IMR-90 (cell line): ENCODE results near the gene RASL11B. TPM values are rescaled to one million over a fixed set of nuclear protein-coding genes. Genes with fewer than 3 reads are reported as not detected.

Source experiments
- ATAC-seq: fragments of 200-7000 bp; cut with Tn5 transposase; 2 replicates; pipeline ENCODE4 v1.9.1; 2020; ENCODE audit warnings: low read depth, mild to moderate bottlenecking, moderate library complexity
- BruUV-seq: library from RNA; stranded (reverse); fragments of 400-500 nt; replicated peaks from 2 replicates; lab custom pipeline; 2021; lab: Mats Ljungman, UMichigan
- CTCF ChIA-PET: fragments of 300-600 bp; formaldehyde crosslinking; extraction: SDS; loops from one replicate; lab custom pipeline; 2021; ENCODE audit warnings: antibody characterized with exemption; lab: Yijun Ruan, JAX
- POLR2A ChIA-PET: fragments of 300-600 bp; sonication (Branson Sonifier 250); formaldehyde crosslinking; loops from one replicate; lab custom pipeline; 2022; ENCODE audit warnings: antibody characterized with exemption; ENCODE audit not compliant: unreplicated experiment; lab: Charles Lee
- DNase-seq: peaks from one replicate; pipeline ENCODE4 v3.0.0; 2013
- H2AFZ ChIP-seq: replicated peaks from 2 replicates; pipeline ENCODE3; 2013; ENCODE audit warnings: low read length, mild to moderate bottlenecking; ENCODE audit not compliant: poor library complexity
- H2AK5ac ChIP-seq: 2 replicates; pipeline ENCODE4 v1.6.1; 2013; ENCODE audit warnings: low read depth, low read length, inconsistent platforms
- H2AK9ac ChIP-seq: replicated peaks from 2 replicates; pipeline ENCODE3; 2013; ENCODE audit warnings: mild to moderate bottlenecking, low read depth, low read length, moderate library complexity; ENCODE audit not compliant: poor library complexity
- H2BK120ac ChIP-seq: 2 replicates; pipeline ENCODE4 v1.6.1; 2013; ENCODE audit warnings: low read depth, low read length, inconsistent platforms
- H2BK15ac ChIP-seq: 3 replicates; pipeline ENCODE4 v1.6.1; 2013; ENCODE audit warnings: low read depth, low read length, inconsistent platforms
- H2BK20ac ChIP-seq: 2 replicates; pipeline ENCODE4 v1.6.1; 2013; ENCODE audit warnings: low read depth, mild to moderate bottlenecking, inconsistent platforms, low read length, moderate library complexity
- H2BK5ac ChIP-seq: 2 replicates; pipeline ENCODE4 v1.6.1; 2013; ENCODE audit warnings: mild to moderate bottlenecking, low read depth, low read length, inconsistent platforms; ENCODE audit not compliant: poor library complexity, severe bottlenecking
- H3K14ac ChIP-seq: replicated peaks from 2 replicates; pipeline ENCODE4 v1.6.1; 2013; ENCODE audit warnings: low read depth, low read length, inconsistent platforms
- H3K18ac ChIP-seq: 2 replicates; pipeline ENCODE4 v1.6.1; 2013; ENCODE audit warnings: low read depth, low read length, control low read depth
- H3K23ac ChIP-seq: 2 replicates; pipeline ENCODE4 v1.6.1; 2013; ENCODE audit warnings: low read depth, low read length, inconsistent platforms
- H3K27ac ChIP-seq: 2 replicates; pipeline ENCODE4 v1.5.1; 2013; ENCODE audit warnings: mild to moderate bottlenecking, control low read depth, low read length; ENCODE audit not compliant: insufficient read depth
- H3K27me3 ChIP-seq: 2 replicates; pipeline ENCODE4 v1.6.1; 2013; ENCODE audit warnings: low read length; ENCODE audit not compliant: control insufficient read depth, insufficient read depth
- H3K36me3 ChIP-seq: 2 replicates; pipeline ENCODE4 v1.6.1; 2013; ENCODE audit warnings: low read length, mixed read lengths; ENCODE audit not compliant: control insufficient read depth, insufficient read depth
- H3K4ac ChIP-seq: 2 replicates; pipeline ENCODE4 v1.6.1; 2013; ENCODE audit warnings: low read depth, low read length, inconsistent platforms
- H3K4me1 ChIP-seq: 2 replicates; pipeline ENCODE4 v1.6.1; 2013; ENCODE audit warnings: low read length, mixed read lengths; ENCODE audit not compliant: control insufficient read depth, insufficient read depth
- H3K4me2 ChIP-seq: 2 replicates; pipeline ENCODE4 v1.6.1; 2013; ENCODE audit warnings: low read depth, mild to moderate bottlenecking, control low read depth, low read length, moderate library complexity
- H3K4me3 ChIP-seq: 2 replicates; pipeline ENCODE4 v1.5.1; 2013; ENCODE audit warnings: low read depth, mild to moderate bottlenecking, control low read depth, low read length, moderate library complexity; ENCODE audit not compliant: insufficient read depth
- H3K56ac ChIP-seq: 2 replicates; pipeline ENCODE4 v1.6.1; 2013; ENCODE audit warnings: low read length, inconsistent platforms; ENCODE audit not compliant: insufficient read depth; ENCODE audit errors: extremely low read depth
- H3K79me1 ChIP-seq, 2 experiments: 2 replicates each; pipeline ENCODE4 v1.6.1; 2013; ENCODE audit warnings: low read length in 2 of 2, inconsistent platforms in 1 of 2, low read depth in 1 of 2
- H3K9ac ChIP-seq: 2 replicates; pipeline ENCODE4 v1.6.1; 2013; ENCODE audit warnings: low read depth, low read length, control low read depth
- H3K9me1 ChIP-seq: 2 replicates; pipeline ENCODE4 v1.6.1; 2013; ENCODE audit warnings: low read length, inconsistent platforms; ENCODE audit not compliant: insufficient read depth
- H3K9me3 ChIP-seq: 2 replicates; pipeline ENCODE4 v1.6.1; 2013; ENCODE audit warnings: low read length; ENCODE audit not compliant: control insufficient read depth, insufficient read depth
- H4K20me1 ChIP-seq: 2 replicates; pipeline ENCODE4 v1.6.1; 2013; ENCODE audit warnings: low read length, inconsistent platforms; ENCODE audit not compliant: insufficient read depth
- H4K5ac ChIP-seq: 2 replicates; pipeline ENCODE4 v1.6.1; 2013; ENCODE audit warnings: mild to moderate bottlenecking, low read depth, low read length, control low read depth
- H4K8ac ChIP-seq, 2 experiments: 2 replicates each; pipeline ENCODE4 v1.6.1; 2013; ENCODE audit warnings: low read depth in 2 of 2, low read length in 2 of 2, control low read depth in 1 of 2, inconsistent platforms in 1 of 2
- H4K91ac ChIP-seq: 2 replicates; pipeline ENCODE4 v1.6.1; 2013; ENCODE audit warnings: low read depth, low read length, inconsistent platforms; ENCODE audit not compliant: insufficient read depth
- CEBPB ChIP-seq: IDR thresholded peaks from 2 replicates; pipeline ENCODE4 v1.6.1; 2012; ENCODE audit warnings: low read depth, low read length, improper control_type of control experiment
- RCOR1 ChIP-seq: IDR thresholded peaks from 2 replicates; pipeline ENCODE4 v1.6.1; 2012; ENCODE audit warnings: mild to moderate bottlenecking, low read length, improper control_type of control experiment; ENCODE audit not compliant: insufficient replicate concordance
- SMC3 ChIP-seq: fragments of 150-350 bp; IDR thresholded peaks from 2 replicates; pipeline ENCODE4 v1.6.1; 2016; ENCODE audit warnings: low read depth, mild to moderate bottlenecking, antibody characterized with exemption, low read length, moderate library complexity
- WGBS, 2 experiments: methylation state at CpG; one replicate each; pipeline versions ENCODE4 v1.1.5 to v1.1.7; 2013; ENCODE audit warnings: missing lambda C conversion rate in 2 of 2; ENCODE audit not compliant: insufficient read length in 1 of 2; ENCODE audit errors: extremely low coverage in 2 of 2; 5-methylcytosine and 5-hydroxymethylcytosine counted together
- dilution Hi-C: fragments of 300-500 bp; cut with HindIII; formaldehyde crosslinking; loops from one replicate; pipeline ENCODE4 v1.14.3; 2018; ENCODE audit warnings: low sequenced_read_pairs; ENCODE audit not compliant: unreplicated experiment
- in situ Hi-C: fragments of 300-500 bp; cut with MboI; formaldehyde crosslinking; loops from 3 replicates; pipeline ENCODE4 v1.14.3; 2019; ENCODE audit warnings: low sequenced_read_pairs, inconsistent platforms, mixed read lengths
- intact Hi-C: fragments of 100-400 bp; cut with micrococcal nuclease; formaldehyde crosslinking; loops from 2 replicates; pipeline ENCODE4 v1.10.0; 2022
- polyA plus RNA-seq, 3 experiments: library from polyadenylated mRNA; depleted of rRNA; stranded (reverse); fragments of >200 nt; gene quantifications; 2 replicates each; pipeline ENCODE4 v1.2.3, GENCODE V29; 2012; ENCODE audit warnings: low replicate concordance in 1 of 3
- total RNA-seq: library from RNA; depleted of rRNA; stranded (reverse); fragments of >200 nt; gene quantifications from 2 replicates; pipeline ENCODE4 v1.2.3, GENCODE V29; 2012

The RASL11B gene
- total and polyA plus RNA-seq, 2 of the 4 experiments (the other 2 are of a cell fraction) = 0.18 to 0.31 TPM

- Histone ChIP-seq H3K9me3 (no peaks in the 10 kb centered on the region), H3K79me1 (no peaks in the 10 kb centered on the region), H2AK5ac (no peak overlapping the region), H3K9me1 (peaks cover 5% of the 10 kb centered on the region; the same call in 1 of the 2 replicates), H3K9ac (no peak overlapping the region), H2BK20ac (no peak overlapping the region), H2BK5ac (no peak overlapping the region), H3K4me1 (peaks cover 5% of the 10 kb centered on the region; the same call in 1 of the 2 replicates), H2AFZ (no peak overlapping the region), H2BK15ac (no peak overlapping the region), H3K18ac (no peak overlapping the region), H4K20me1 (no peaks in the 10 kb centered on the region), H3K14ac (no peak overlapping the region), H4K91ac (no peak overlapping the region), H3K4me2 (no peak overlapping the region), H3K4me3 (no peak overlapping the region), H3K56ac (no peak overlapping the region), H3K27me3 (no peaks in the 10 kb centered on the region), H2AK9ac (no peak overlapping the region), H4K5ac (no peak overlapping the region), H3K27ac (no peak overlapping the region), H3K4ac (no peak overlapping the region), H3K23ac (no peak overlapping the region), H2BK120ac (no peak overlapping the region), H4K8ac (no peak overlapping the region), H3K36me3 (peaks cover 10% of the 10 kb centered on the region)
- intact Hi-C loops (no loop called here), in situ Hi-C loops (no loop called here), dilution Hi-C loops (no loop called here)
- no TSS peak for BruUV-seq
- WGBS, 2 experiments = no CpG with 5 or more reads among the region's 4 CpGs
- ChIA-PET CTCF (interaction anchor here (0.6 to 2.6 kb wide), 2 partner anchors 41 to 116 kb away, joined by 3 to 7 read pairs; no protein-coding TSS in a partner anchor), POLR2A (no interaction called here)
- DNase-seq (no peak), ATAC-seq (no peak)
- no peak for TF ChIP-seq SMC3
- TF ChIP-seq CEBPB = no peak
- TF ChIP-seq RCOR1 = no peak
These were observed 8.1 kb downstream of the RASL11B start for GRCh38 chr4:52870225-52870624.
